Keratinocyte (primary cell): ENCODE data around the gene PTPN21. TPM values are rescaled to one million over a fixed set of nuclear protein-coding genes. Genes with fewer than 3 reads are reported as not detected.

Source experiments
- DNase-seq: peaks from one replicate; pipeline ENCODE4 v3.0.0-alpha.2; 2011; ENCODE audit warnings: low read depth, missing footprints, low spot score
- FAIRE-seq: peaks from 2 replicates; lab custom pipeline; 2011; peaks lifted over from hg19 to GRCh38; lab: Jason Lieb, UNC
- H2AFZ ChIP-seq: 2 replicates; pipeline ENCODE4 v1.6.0; 2012; ENCODE audit warnings: low read length, control low read depth, inconsistent platforms; ENCODE audit not compliant: control insufficient read depth
- H3K27ac ChIP-seq: 2 replicates; pipeline ENCODE4 v1.5.1; 2011; ENCODE audit warnings: low read length; ENCODE audit not compliant: control insufficient read depth, insufficient read depth
- H3K27me3 ChIP-seq: 3 replicates; pipeline ENCODE4 v1.6.0; 2011; ENCODE audit warnings: low read length; ENCODE audit not compliant: control insufficient read depth, insufficient read depth; ENCODE audit errors: extremely low read depth
- H3K36me3 ChIP-seq, 2 experiments: 2 replicates in 1 of 2; 3 replicates in 1 of 2; pipeline ENCODE4 v1.5.1; 2011; ENCODE audit warnings: low read length in 2 of 2, mild to moderate bottlenecking in 1 of 2; ENCODE audit not compliant: control insufficient read depth in 2 of 2, insufficient read depth in 2 of 2; ENCODE audit errors: extremely low read depth in 1 of 2
- H3K4me1 ChIP-seq: 3 replicates; pipeline ENCODE4 v1.5.1; 2011; ENCODE audit warnings: low read length; ENCODE audit not compliant: control insufficient read depth, insufficient read depth; ENCODE audit errors: extremely low read depth
- H3K4me2 ChIP-seq: 3 replicates; pipeline ENCODE4 v1.6.0; 2011; ENCODE audit warnings: low read depth, low read length; ENCODE audit not compliant: control insufficient read depth, insufficient read depth; ENCODE audit errors: extremely low read depth
- H3K4me3 ChIP-seq, 3 experiments: fragments of 200-600 bp in 1 of 3; sonication (generic) in 1 of 3; 2 replicates in 2 of 3; 3 replicates in 1 of 3; pipeline ENCODE4 v1.5.1; 2011 to 2016; ENCODE audit warnings: low read length in 3 of 3, mild to moderate bottlenecking in 3 of 3, control low read depth in 2 of 3, inconsistent platforms in 1 of 3, low read depth in 1 of 3, mixed read lengths in 1 of 3, mixed run types in 1 of 3, moderate library complexity in 1 of 3; ENCODE audit not compliant: control insufficient read depth in 2 of 3, insufficient read depth in 2 of 3; ENCODE audit errors: extremely low read depth in 1 of 3
- H3K79me2 ChIP-seq: 2 replicates; pipeline ENCODE4 v1.6.0; 2012; ENCODE audit warnings: low read length; ENCODE audit not compliant: control insufficient read depth, insufficient read depth
- H3K9ac ChIP-seq: 3 replicates; pipeline ENCODE4 v1.6.0; 2011; ENCODE audit warnings: low read length; ENCODE audit not compliant: control insufficient read depth, insufficient read depth; ENCODE audit errors: extremely low read depth
- H3K9me1 ChIP-seq: 3 replicates; pipeline ENCODE4 v1.6.0; 2011; ENCODE audit warnings: low read length; ENCODE audit not compliant: control insufficient read depth, insufficient read depth; ENCODE audit errors: extremely low read depth
- H3K9me3 ChIP-seq: 2 replicates; pipeline ENCODE4 v1.5.1; 2012; ENCODE audit warnings: low read depth, low read length; ENCODE audit not compliant: control insufficient read depth
- H4K20me1 ChIP-seq: 3 replicates; pipeline ENCODE4 v1.6.0; 2011; ENCODE audit warnings: low read length; ENCODE audit not compliant: control insufficient read depth, insufficient read depth; ENCODE audit errors: extremely low read depth
- EZH2 ChIP-seq: IDR thresholded peaks from one replicate; pipeline ENCODE4 v1.6.1; 2012; ENCODE audit warnings: inconsistent platforms, mild to moderate bottlenecking, low read length, moderate library complexity
- dilution Hi-C: fragments of 300-500 bp; cut with MboI; formaldehyde crosslinking; loops from one replicate; pipeline ENCODE4 v1.7.0; 2020; ENCODE audit warnings: low sequenced_read_pairs; ENCODE audit not compliant: extremely low pct_ligation_motif_present
- polyA plus RNA-seq, 5 experiments: library from polyadenylated mRNA; depleted of rRNA in 3 of 5; stranded (reverse) in 3 of 5; stranded (forward) in 1 of 5; unstranded in 1 of 5; fragments of >200 nt; gene quantifications; 1 replicate in 1 of 5; 2 replicates in 3 of 5; 3 replicates in 1 of 5; pipeline versions ENCODE4 v1.2.1 to v1.2.3, GENCODE V29; 2011 to 2012; ENCODE audit warnings: missing spikeins in 2 of 5, low read depth in 1 of 5, low replicate concordance in 1 of 5
- TF ChIP-seq, protein P1 (sequence below), 3 experiments: IDR thresholded peaks in 1 of 3; conservative IDR thresholded peaks in 1 of 3; optimal IDR thresholded peaks in 1 of 3; 2 replicates in 2 of 3; 3 replicates in 1 of 3; pipeline versions ENCODE3 to v1.5.1; 2011; ENCODE audit warnings: low read length in 3 of 3, mild to moderate bottlenecking in 3 of 3, moderate library complexity in 2 of 3, control low read depth in 1 of 3, inconsistent platforms in 1 of 3; ENCODE audit not compliant: insufficient read depth in 2 of 3; ENCODE audit errors: extremely low read depth in 1 of 3

PTPN21 gene
- polyA plus RNA-seq, 1 donor (not counting 4 experiments of a cell fraction or from before 2014, with no cell fraction given), result 7.4 TPM

DNA sequence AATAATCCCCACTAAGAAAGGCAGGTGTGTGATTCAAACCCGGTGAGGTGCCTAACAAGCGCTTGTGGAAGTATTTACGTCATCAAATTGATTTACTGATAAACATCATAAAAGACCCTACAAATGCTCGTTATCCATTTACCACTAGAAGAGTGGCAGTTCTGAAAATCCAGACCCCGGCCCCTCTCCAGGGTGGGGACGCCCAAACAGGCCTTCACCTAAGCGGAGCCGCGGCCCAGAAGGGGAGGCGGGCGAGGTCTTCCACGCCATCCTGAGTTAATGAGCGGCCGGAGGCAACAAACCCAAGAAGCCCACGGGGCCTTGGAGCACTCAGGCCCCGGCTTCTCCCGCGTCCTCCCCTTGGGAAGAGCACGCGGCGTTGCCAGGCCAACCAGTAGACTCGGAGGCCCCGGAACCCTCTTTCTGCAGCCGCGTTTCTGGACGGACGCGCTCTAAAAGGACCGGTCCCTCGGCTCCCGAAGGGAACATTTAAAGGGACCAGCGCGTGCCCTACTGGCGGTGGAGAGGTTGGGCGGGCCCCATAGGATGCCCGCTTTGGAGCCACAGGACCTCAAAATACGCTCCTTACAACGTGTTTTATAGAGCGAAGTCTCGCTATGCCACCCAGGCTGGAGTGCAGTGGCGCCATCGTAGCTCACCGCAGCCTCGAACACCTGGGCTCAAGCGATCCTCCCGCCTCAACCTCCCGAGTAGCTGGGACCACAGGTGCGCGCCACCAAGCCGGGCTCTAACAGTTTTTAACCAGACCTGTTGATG is 3.5 kb downstream of the PTPN21 start:
- peaks cover 7 to 9% of the 10 kb centered on the region in 2 experiments for H3K36me3 ChIP-seq
- H2AFZ ChIP-seq, result peak overlapping the region; percentile 91
- H3K27me3 ChIP-seq, result no peaks in the 10 kb centered on the region
- FAIRE-seq, result no peak
- H3K9me3 ChIP-seq, result no peaks in the 10 kb centered on the region
- H4K20me1 ChIP-seq, result no peaks in the 10 kb centered on the region
- H3K4me1 ChIP-seq, result peaks cover 12% of the 10 kb centered on the region
- peak overlapping the region; percentile 47 to 97 (median 84) for H3K4me3 ChIP-seq
- peak overlapping the region; percentile 86 for H3K4me2 ChIP-seq
- DNase-seq, result no peak
- TF ChIP-seq, protein P1, sequence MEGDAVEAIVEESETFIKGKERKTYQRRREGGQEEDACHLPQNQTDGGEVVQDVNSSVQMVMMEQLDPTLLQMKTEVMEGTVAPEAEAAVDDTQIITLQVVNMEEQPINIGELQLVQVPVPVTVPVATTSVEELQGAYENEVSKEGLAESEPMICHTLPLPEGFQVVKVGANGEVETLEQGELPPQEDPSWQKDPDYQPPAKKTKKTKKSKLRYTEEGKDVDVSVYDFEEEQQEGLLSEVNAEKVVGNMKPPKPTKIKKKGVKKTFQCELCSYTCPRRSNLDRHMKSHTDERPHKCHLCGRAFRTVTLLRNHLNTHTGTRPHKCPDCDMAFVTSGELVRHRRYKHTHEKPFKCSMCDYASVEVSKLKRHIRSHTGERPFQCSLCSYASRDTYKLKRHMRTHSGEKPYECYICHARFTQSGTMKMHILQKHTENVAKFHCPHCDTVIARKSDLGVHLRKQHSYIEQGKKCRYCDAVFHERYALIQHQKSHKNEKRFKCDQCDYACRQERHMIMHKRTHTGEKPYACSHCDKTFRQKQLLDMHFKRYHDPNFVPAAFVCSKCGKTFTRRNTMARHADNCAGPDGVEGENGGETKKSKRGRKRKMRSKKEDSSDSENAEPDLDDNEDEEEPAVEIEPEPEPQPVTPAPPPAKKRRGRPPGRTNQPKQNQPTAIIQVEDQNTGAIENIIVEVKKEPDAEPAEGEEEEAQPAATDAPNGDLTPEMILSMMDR (optimal IDR thresholded peaks at IDR 0.05 in 1 of 3, IDR thresholded peaks at IDR 0.05 in 1 of 3, conservative IDR thresholded peaks at IDR 0.05 in 1 of 3; ENCODE audit: extremely low read depth in 1 of 3, insufficient read depth in 2 of 3, low read length in 3 of 3), result peak; percentile 10 to 23 (median 16)
- no peak for TF ChIP-seq EZH2
- peak overlapping the region; percentile 79 for H3K9ac ChIP-seq
- H3K79me2 ChIP-seq, result peaks cover 50% of the 10 kb centered on the region
- dilution Hi-C loops, result no loop called here
- peak overlapping the region; percentile 45 for H3K27ac ChIP-seq
- no peaks in the 10 kb centered on the region for H3K9me1 ChIP-seq

- dilution Hi-C loops, result no loop called here
- peaks cover 54% of the 10 kb centered on the region for H3K79me2 ChIP-seq
These were observed 4.7 kb downstream of the PTPN21 start for GRCh38 chr14:88550078-88550477.

More at GRCh38 chr14:88550078-88550477, 4.7 kb downstream of the PTPN21 start:
- no peak for DNase-seq
- H4K20me1 ChIP-seq, result no peaks in the 10 kb centered on the region
- no peak overlapping the region for H3K4me2 ChIP-seq
- FAIRE-seq, result no peak
- H3K36me3 ChIP-seq, result peaks cover 7 to 13% of the 10 kb centered on the region in 2 experiments
- TF ChIP-seq, protein P1 (optimal IDR thresholded peaks at IDR 0.05 in 1 of 3, IDR thresholded peaks at IDR 0.05 in 1 of 3, conservative IDR thresholded peaks at IDR 0.05 in 1 of 3; ENCODE audit: extremely low read depth in 1 of 3, insufficient read depth in 2 of 3, low read length in 3 of 3), result no peak
- no peaks in the 10 kb centered on the region for H3K27me3 ChIP-seq
- H3K9me1 ChIP-seq, result no peaks in the 10 kb centered on the region
- peaks cover 12% of the 10 kb centered on the region for H3K4me1 ChIP-seq
- no peak overlapping the region for H3K27ac ChIP-seq
- H3K9ac ChIP-seq, result no peak overlapping the region
- no peak overlapping the region for H3K4me3 ChIP-seq
- H3K9me3 ChIP-seq, result no peaks in the 10 kb centered on the region
- no peak overlapping the region for H2AFZ ChIP-seq
